ENCODE data around the gene USP49. TPM values are rescaled to one million over a fixed set of nuclear protein-coding genes. Genes with fewer than 3 reads are reported as not detected.
A peak's percentile ranks its signal among the peaks of the same experiment; 100 is the strongest.

The USP49 gene
- total and polyA plus RNA-seq, 2 of the 13 experiments (the other 11 are each of a cell fraction or from before 2014, with no cell fraction given): 2.9 to 4.3 TPM

DNA sequence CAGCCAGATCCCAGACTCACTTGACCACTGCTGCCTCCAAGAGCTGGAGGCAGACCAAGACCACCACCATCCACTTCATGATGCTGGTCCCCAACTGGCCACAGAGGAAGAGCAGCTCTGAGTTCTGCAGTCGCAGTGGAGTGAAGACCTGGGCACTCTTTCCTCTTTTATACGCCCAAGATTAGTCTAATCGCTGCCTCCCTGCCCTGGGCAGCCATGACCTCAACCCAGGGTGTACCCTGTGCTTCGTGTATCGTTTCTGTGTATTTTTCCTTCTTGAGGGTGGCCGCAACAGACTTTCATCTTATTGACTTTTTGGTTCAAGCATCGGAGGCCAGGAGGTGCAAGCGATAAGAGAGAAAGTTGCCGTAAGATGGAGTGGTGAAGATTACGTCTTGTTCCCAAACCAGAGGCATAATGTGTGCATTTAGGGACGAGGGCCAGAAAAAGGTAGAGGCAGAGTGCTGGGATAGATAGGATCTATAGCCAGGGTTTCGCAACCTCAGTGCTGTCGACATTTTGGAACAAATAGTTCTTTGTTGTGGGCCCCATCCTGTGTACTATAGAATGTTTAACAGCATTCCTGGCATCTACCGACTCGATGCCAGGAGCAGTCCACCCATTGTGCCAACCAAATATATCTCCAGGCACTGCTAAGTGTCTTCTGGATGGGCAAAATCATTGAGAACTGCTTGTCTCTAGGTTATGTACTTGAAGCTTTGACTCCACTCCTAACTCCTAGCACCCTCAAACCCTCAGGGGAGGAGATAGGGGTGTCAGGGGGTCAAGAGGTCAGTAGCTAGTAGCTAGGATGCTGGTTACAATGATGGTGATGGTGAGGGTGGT, 147.7 kb downstream of the USP49 start, which contains the start of gene PGC (continued):
- no peak for TF ChIP-seq MXI1 (IDR thresholded peaks at IDR 0.05; ENCODE audit: borderline replicate concordance, low read depth, low read length)
- TF ChIP-seq XRCC5 (optimal IDR thresholded peaks at IDR 0.05; ENCODE audit: low read length): peak; percentile 79
- TF ChIP-seq, protein P1, sequence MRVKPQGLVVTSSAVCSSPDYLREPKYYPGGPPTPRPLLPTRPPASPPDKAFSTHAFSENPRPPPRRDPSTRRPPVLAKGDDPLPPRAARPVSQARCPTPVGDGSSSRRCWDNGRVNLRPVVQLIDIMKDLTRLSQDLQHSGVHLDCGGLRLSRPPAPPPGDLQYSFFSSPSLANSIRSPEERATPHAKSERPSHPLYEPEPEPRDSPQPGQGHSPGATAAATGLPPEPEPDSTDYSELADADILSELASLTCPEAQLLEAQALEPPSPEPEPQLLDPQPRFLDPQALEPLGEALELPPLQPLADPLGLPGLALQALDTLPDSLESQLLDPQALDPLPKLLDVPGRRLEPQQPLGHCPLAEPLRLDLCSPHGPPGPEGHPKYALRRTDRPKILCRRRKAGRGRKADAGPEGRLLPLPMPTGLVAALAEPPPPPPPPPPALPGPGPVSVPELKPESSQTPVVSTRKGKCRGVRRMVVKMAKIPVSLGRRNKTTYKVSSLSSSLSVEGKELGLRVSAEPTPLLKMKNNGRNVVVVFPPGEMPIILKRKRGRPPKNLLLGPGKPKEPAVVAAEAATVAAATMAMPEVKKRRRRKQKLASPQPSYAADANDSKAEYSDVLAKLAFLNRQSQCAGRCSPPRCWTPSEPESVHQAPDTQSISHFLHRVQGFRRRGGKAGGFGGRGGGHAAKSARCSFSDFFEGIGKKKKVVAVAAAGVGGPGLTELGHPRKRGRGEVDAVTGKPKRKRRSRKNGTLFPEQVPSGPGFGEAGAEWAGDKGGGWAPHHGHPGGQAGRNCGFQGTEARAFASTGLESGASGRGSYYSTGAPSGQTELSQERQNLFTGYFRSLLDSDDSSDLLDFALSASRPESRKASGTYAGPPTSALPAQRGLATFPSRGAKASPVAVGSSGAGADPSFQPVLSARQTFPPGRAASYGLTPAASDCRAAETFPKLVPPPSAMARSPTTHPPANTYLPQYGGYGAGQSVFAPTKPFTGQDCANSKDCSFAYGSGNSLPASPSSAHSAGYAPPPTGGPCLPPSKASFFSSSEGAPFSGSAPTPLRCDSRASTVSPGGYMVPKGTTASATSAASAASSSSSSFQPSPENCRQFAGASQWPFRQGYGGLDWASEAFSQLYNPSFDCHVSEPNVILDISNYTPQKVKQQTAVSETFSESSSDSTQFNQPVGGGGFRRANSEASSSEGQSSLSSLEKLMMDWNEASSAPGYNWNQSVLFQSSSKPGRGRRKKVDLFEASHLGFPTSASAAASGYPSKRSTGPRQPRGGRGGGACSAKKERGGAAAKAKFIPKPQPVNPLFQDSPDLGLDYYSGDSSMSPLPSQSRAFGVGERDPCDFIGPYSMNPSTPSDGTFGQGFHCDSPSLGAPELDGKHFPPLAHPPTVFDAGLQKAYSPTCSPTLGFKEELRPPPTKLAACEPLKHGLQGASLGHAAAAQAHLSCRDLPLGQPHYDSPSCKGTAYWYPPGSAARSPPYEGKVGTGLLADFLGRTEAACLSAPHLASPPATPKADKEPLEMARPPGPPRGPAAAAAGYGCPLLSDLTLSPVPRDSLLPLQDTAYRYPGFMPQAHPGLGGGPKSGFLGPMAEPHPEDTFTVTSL (CRISPR knock-in tag; IDR thresholded peaks at IDR 0.05; ENCODE audit: borderline replicate concordance): peak; percentile 91
- peak; percentile 66; the same call in 1 of the 2 replicates for TF ChIP-seq ZNF460 (CRISPR knock-in tag; IDR thresholded peaks at IDR 0.05; ENCODE audit: borderline replicate concordance)
- 0 out of 2 replicates have a peak, but pooled peaks have one; percentile 74 for TF ChIP-seq NRL (CRISPR knock-in tag; IDR thresholded peaks at IDR 0.05; ENCODE audit: borderline replicate concordance)
- peak; percentile 84 for TF ChIP-seq PITX1 (CRISPR knock-in tag; IDR thresholded peaks at IDR 0.05)
- TF ChIP-seq ZNF562 (CRISPR knock-in tag; IDR thresholded peaks at IDR 0.05; ENCODE audit: borderline replicate concordance): no peak
- peak; percentile 21; the same call in 1 of the 2 replicates for TF ChIP-seq SMAD1 (CRISPR knock-in tag; IDR thresholded peaks at IDR 0.05; ENCODE audit: borderline replicate concordance, low read depth)
- no peak for TF ChIP-seq ZNF136 (CRISPR knock-in tag; IDR thresholded peaks at IDR 0.05; ENCODE audit: low read depth)
- TF ChIP-seq DR1 (CRISPR knock-in tag; IDR thresholded peaks at IDR 0.05): peak; percentile 73; the same call in 1 of the 2 replicates
- no peak for TF ChIP-seq MXD4 (CRISPR knock-in tag; IDR thresholded peaks at IDR 0.05)
- TF ChIP-seq, protein P2, sequence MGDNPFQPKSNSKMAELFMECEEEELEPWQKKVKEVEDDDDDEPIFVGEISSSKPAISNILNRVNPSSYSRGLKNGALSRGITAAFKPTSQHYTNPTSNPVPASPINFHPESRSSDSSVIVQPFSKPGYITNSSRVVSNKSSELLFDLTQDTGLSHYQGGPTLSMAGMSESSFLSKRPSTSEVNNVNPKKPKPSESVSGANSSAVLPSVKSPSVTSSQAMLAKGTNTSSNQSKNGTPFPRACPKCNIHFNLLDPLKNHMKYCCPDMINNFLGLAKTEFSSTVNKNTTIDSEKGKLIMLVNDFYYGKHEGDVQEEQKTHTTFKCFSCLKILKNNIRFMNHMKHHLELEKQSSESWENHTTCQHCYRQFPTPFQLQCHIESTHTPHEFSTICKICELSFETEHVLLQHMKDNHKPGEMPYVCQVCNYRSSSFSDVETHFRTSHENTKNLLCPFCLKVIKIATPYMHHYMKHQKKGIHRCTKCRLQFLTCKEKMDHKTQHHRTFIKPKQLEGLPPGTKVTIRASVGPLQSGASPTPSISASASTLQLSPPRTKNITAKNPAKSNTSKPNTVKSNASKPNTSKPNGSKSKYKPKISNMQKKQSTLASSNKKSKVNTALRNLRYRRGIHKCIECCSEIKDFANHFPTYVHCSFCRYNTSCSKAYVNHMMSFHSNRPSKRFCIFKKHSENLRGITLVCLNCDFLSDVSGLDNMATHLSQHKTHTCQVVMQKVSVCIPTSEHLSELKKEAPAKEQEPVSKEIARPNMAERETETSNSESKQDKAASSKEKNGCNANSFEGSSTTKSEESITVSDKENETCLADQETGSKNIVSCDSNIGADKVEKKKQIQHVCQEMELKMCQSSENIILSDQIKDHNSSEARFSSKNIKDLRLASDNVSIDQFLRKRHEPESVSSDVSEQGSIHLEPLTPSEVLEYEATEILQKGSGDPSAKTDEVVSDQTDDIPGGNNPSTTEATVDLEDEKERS (CRISPR knock-in tag; IDR thresholded peaks at IDR 0.05): peak; percentile 93
- TF ChIP-seq SSRP1 (CRISPR knock-in tag; IDR thresholded peaks at IDR 0.05): peak; percentile 99
- TF ChIP-seq ELF1 (CRISPR knock-in tag; IDR thresholded peaks at IDR 0.05): no peak
- peak; percentile 70; the same call in 1 of the 2 replicates for TF ChIP-seq MEIS1 (CRISPR knock-in tag; IDR thresholded peaks at IDR 0.05; ENCODE audit: borderline replicate concordance)
- TF ChIP-seq, protein P3, sequence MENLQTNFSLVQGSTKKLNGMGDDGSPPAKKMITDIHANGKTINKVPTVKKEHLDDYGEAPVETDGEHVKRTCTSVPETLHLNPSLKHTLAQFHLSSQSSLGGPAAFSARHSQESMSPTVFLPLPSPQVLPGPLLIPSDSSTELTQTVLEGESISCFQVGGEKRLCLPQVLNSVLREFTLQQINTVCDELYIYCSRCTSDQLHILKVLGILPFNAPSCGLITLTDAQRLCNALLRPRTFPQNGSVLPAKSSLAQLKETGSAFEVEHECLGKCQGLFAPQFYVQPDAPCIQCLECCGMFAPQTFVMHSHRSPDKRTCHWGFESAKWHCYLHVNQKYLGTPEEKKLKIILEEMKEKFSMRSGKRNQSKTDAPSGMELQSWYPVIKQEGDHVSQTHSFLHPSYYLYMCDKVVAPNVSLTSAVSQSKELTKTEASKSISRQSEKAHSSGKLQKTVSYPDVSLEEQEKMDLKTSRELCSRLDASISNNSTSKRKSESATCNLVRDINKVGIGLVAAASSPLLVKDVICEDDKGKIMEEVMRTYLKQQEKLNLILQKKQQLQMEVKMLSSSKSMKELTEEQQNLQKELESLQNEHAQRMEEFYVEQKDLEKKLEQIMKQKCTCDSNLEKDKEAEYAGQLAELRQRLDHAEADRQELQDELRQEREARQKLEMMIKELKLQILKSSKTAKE (CRISPR knock-in tag; IDR thresholded peaks at IDR 0.05; ENCODE audit: borderline replicate concordance): peak; percentile 60; the same call in 1 of the 2 replicates
- TF ChIP-seq KMT2B (CRISPR knock-in tag; IDR thresholded peaks at IDR 0.05): no peak
- TF ChIP-seq ZNF564 (CRISPR knock-in tag; IDR thresholded peaks at IDR 0.05): peak; percentile 35; the same call in 1 of the 2 replicates
